Measurements from ENCODE around the gene SOWAHA.

DNA sequence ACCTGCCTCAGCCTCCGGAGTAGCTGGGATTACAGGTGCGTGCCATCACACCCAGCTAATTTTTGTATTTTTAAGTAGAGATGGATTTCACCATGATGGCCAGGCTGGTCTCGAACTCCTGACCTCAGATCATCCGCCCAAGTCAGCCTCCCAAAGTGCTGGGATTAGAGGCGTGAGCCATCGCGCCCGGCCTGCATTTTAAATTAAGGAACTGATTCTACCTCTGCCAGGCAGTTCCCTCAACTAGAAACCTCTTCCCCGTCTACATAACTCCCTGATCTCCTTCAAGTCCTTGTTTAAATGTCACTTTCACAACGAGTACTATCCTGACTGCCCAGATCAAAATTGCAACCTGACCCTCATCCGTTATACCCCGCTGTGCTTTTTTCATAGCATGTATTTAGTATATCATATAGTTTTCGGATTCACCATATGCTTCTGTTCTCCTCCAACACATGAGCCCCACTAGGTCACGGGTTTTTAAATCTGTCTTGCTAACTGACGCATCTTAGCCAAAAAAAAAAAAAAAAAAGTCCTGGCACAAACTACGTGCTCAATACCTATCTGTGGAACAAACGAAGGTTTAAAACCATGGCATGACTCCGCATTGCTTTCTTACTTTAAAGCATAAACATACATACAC, 858 bp upstream of the SOWAHA start:
- no peak for TF ChIP-seq CTCF (IDR thresholded peaks at IDR 0.05)
- no peak for TF ChIP-seq ZFX (IDR thresholded peaks at IDR 0.05; ENCODE audit: borderline replicate concordance)
